HCT116 (cell line): Measurements from ENCODE around the gene CREBRF. TPM values are rescaled to one million over a fixed set of nuclear protein-coding genes. Genes with fewer than 3 reads are reported as not detected.

Source experiments
- ATAC-seq: fragments of 200-7000 bp; cut with Tn5 transposase; 2 replicates; pipeline ENCODE4 v1.9.1; 2020; ENCODE audit warnings: mild to moderate bottlenecking, moderate library complexity
- BruUV-seq: library from RNA; stranded (reverse); fragments of 400-500 nt; replicated peaks from 2 replicates; lab custom pipeline; 2021; lab: Mats Ljungman, UMichigan
- CTCF ChIA-PET: fragments of 300-600 bp; sonication (Branson Sonifier 250); formaldehyde crosslinking; loops from one replicate; lab custom pipeline; 2021; ENCODE audit warnings: antibody characterized with exemption; lab: Charles Lee
- POLR2A ChIA-PET: fragments of 300-600, 350-600 bp; sonication (Branson Sonifier 250); formaldehyde crosslinking; loops from one replicate; lab custom pipeline; 2021; ENCODE audit warnings: antibody characterized with exemption; lab: Charles Lee
- RAD21 ChIA-PET, 2 experiments: fragments of 300-600 bp; sonication (Branson Sonifier 250); formaldehyde crosslinking; loops; one replicate each; lab custom pipeline; 2023; ENCODE audit warnings: low total read pairs in 2 of 2; ENCODE audit not compliant: uncharacterized antibody in 2 of 2, unreplicated experiment in 2 of 2, low non-redundant PET in 1 of 2; lab: Charles Lee
- DNase-seq: peaks from one replicate; pipeline ENCODE4 v3.0.0-alpha.2; 2010; ENCODE audit warnings: low read depth, low spot score
- H2AFZ ChIP-seq: fragments of 200-600 bp; shearing (Covaris generic), sonication (generic); 2 replicates; pipeline ENCODE4 v1.6.1; 2017; ENCODE audit warnings: low read depth, mixed run types, mixed read lengths, antibody characterized with exemption, low read length; ENCODE audit not compliant: poor library complexity, severe bottlenecking
- H3K27ac ChIP-seq: 2 replicates; pipeline ENCODE4 v1.5.1; 2012; ENCODE audit warnings: low read depth, low read length
- H3K27me3 ChIP-seq: fragments of 200-600 bp; sonication (generic); 2 replicates; pipeline ENCODE4 v1.6.1; 2016; ENCODE audit warnings: mixed run types, low read length, mixed read lengths; ENCODE audit not compliant: insufficient read depth
- H3K36me3 ChIP-seq, 2 experiments: fragments of 200-500 bp in 1 of 2; fragments of 200-600 bp in 1 of 2; sonication (Bioruptor generic) in 1 of 2; sonication (generic) in 1 of 2; 2 replicates each; pipeline versions ENCODE4 v1.5.1 to v1.6.1; 2014 to 2016; ENCODE audit warnings: low read length in 2 of 2, inconsistent platforms in 1 of 2, mixed read lengths in 1 of 2, mixed run types in 1 of 2; ENCODE audit not compliant: insufficient read depth in 2 of 2, control insufficient read depth in 1 of 2
- H3K4me1 ChIP-seq, 2 experiments: fragments of 200-600 bp in 1 of 2; sonication (generic) in 1 of 2; 2 replicates each; pipeline versions ENCODE4 v1.5.1 to v1.6.1; 2012 to 2017; ENCODE audit warnings: low read length in 2 of 2, inconsistent platforms in 1 of 2, mild to moderate bottlenecking in 1 of 2, mixed read lengths in 1 of 2, mixed run types in 1 of 2, moderate library complexity in 1 of 2; ENCODE audit not compliant: insufficient read depth in 2 of 2, control insufficient read depth in 1 of 2
- H3K4me2 ChIP-seq: fragments of 200-600 bp; sonication (generic); 2 replicates; pipeline ENCODE4 v1.6.1; 2017; ENCODE audit warnings: mixed run types, low read length, mixed read lengths
- H3K4me3 ChIP-seq, 2 experiments: fragments of 200-600 bp in 1 of 2; sonication (generic) in 1 of 2; replicated peaks in 1 of 2; 2 replicates each; pipeline ENCODE4 v1.5.1; 2011 to 2016; ENCODE audit warnings: low read length in 2 of 2, control low read depth in 1 of 2, low read depth in 1 of 2, mild to moderate bottlenecking in 1 of 2, mixed read lengths in 1 of 2, mixed run types in 1 of 2
- H3K79me2 ChIP-seq: fragments of 200-600 bp; sonication (generic); 2 replicates; pipeline ENCODE4 v1.6.1; 2017; ENCODE audit warnings: mild to moderate bottlenecking, mixed run types, low read length, moderate library complexity, mixed read lengths; ENCODE audit not compliant: insufficient read depth
- H3K9ac ChIP-seq: fragments of 200-600 bp; sonication (generic); 2 replicates; pipeline ENCODE4 v1.6.1; 2016; ENCODE audit warnings: low read length, mixed read lengths
- H3K9me2 ChIP-seq: fragments of 200-600 bp; sonication (generic), shearing (Covaris generic); 2 replicates; pipeline ENCODE4 v1.6.1; 2017; ENCODE audit warnings: mixed run types, mild to moderate bottlenecking, moderate library complexity; ENCODE audit not compliant: insufficient read depth
- H3K9me3 ChIP-seq, 2 experiments: fragments of 200-500 bp in 1 of 2; fragments of 200-600 bp in 1 of 2; sonication (Bioruptor generic) in 1 of 2; sonication (generic) in 1 of 2; 2 replicates each; pipeline ENCODE4 v1.6.1; 2014 to 2017; ENCODE audit warnings: low read length in 2 of 2, mixed read lengths in 2 of 2, inconsistent platforms in 1 of 2, low read depth in 1 of 2, mild to moderate bottlenecking in 1 of 2, mixed run types in 1 of 2, moderate library complexity in 1 of 2; ENCODE audit not compliant: control insufficient read depth in 1 of 2, insufficient read depth in 1 of 2
- H4K20me1 ChIP-seq: fragments of 200-600 bp; sonication (generic), shearing (Covaris generic); 2 replicates; pipeline ENCODE4 v1.6.1; 2017; ENCODE audit warnings: mixed run types, mild to moderate bottlenecking, moderate library complexity; ENCODE audit not compliant: insufficient read depth
- CEBPB ChIP-seq: IDR thresholded peaks from 2 replicates; pipeline ENCODE4 v1.6.1; 2012; ENCODE audit warnings: low read depth
- ELF1 ChIP-seq: IDR thresholded peaks from 2 replicates; pipeline ENCODE4 v1.6.1; 2012; ENCODE audit warnings: low read depth, borderline replicate concordance
- EZH2 ChIP-seq: fragments of 200-600 bp; sonication (generic); IDR thresholded peaks from 2 replicates; pipeline ENCODE4 v1.6.1; 2017; ENCODE audit warnings: antibody characterized with exemption, mixed run types
- FOSL1 ChIP-seq: IDR thresholded peaks from 2 replicates; pipeline ENCODE4 v1.6.1; 2012; ENCODE audit warnings: low read depth
- JUND ChIP-seq: IDR thresholded peaks from 2 replicates; pipeline ENCODE4 v1.6.1; 2012
- POLR2AphosphoS5 ChIP-seq: IDR thresholded peaks from 2 replicates; pipeline ENCODE4 v1.6.1; 2011; ENCODE audit warnings: mild to moderate bottlenecking, low read depth, low read length, moderate library complexity
- RAD21 ChIP-seq: IDR thresholded peaks from 2 replicates; pipeline ENCODE4 v1.6.1; 2012; ENCODE audit warnings: low read depth, mild to moderate bottlenecking
- SP1 ChIP-seq: IDR thresholded peaks from 2 replicates; pipeline ENCODE4 v1.6.1; 2012; ENCODE audit warnings: low read depth
- SRF ChIP-seq: IDR thresholded peaks from 2 replicates; pipeline ENCODE4 v1.6.1; 2012; ENCODE audit warnings: low read depth
- TCF7L2 ChIP-seq: IDR thresholded peaks from 2 replicates; pipeline ENCODE4 v1.7.0; 2011; ENCODE audit warnings: borderline replicate concordance, inconsistent platforms; ENCODE audit not compliant: insufficient read depth, insufficient read length; ENCODE audit errors: extremely low read depth
- ZNF274 ChIP-seq: fragments of 200-500 bp; sonication (Bioruptor generic); IDR thresholded peaks from 2 replicates; pipeline ENCODE4 v1.6.1; 2014; ENCODE audit warnings: mild to moderate bottlenecking, low read depth, low read length, inconsistent platforms
- intact Hi-C: fragments of 100-400 bp; cut with micrococcal nuclease; formaldehyde crosslinking; loops from 2 replicates; pipeline ENCODE4 v1.10.0; 2022
- total RNA-seq: library from RNA; stranded (reverse); gene quantifications from one replicate; pipeline ENCODE4 v1.2.1, GENCODE V29; 2021; ENCODE audit not compliant: unreplicated experiment
- TF ChIP-seq, protein P1 (sequence below): IDR thresholded peaks from 2 replicates; pipeline ENCODE4 v1.6.1; 2012
- TF ChIP-seq, protein P2 (sequence below): IDR thresholded peaks from 2 replicates; pipeline ENCODE4 v1.6.1; 2011; ENCODE audit warnings: mild to moderate bottlenecking, low read length, moderate library complexity; ENCODE audit not compliant: insufficient replicate concordance; ENCODE audit errors: extremely low read depth

The CREBRF gene
- total RNA-seq, 1 experiment from 2014 or later, result 7.7 TPM

DNA sequence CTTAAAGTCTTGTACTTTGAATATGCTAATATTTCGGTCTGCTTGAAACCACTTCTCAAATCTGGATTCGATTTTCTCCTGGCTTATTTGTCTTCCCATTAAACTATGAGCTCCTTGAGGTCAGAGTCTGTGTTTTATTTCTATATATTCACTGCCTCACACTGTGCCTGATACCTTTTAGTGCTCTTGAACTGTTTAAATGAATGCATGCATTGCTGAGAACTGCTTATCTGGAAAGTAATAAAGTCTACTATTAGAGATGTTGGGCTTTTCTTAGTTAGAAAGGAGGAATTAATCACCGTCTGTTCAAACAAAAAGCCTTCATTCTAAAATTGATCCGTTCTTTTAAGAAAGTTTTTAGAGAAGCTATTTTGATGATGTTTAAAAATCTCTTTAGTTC, 6.0 kb downstream of the CREBRF start:
- intact Hi-C loops, result no loop called here
- no peak overlapping the region for H3K9ac ChIP-seq
- no peaks in the 10 kb centered on the region for H3K9me2 ChIP-seq
- no peaks in the 10 kb centered on the region for H3K79me2 ChIP-seq
- no peak overlapping the region for H3K27ac ChIP-seq
- H3K4me1 ChIP-seq, result peaks cover 2 to 6% of the 10 kb centered on the region in 2 experiments; a peak in 2 of 4 replicates
- TF ChIP-seq SRF, result no peak
- TF ChIP-seq ELF1, result no peak
- no peak for TF ChIP-seq FOSL1
- TF ChIP-seq TCF7L2, result no peak
- no peak for TF ChIP-seq RAD21
- TF ChIP-seq EZH2, result no peak
- TF ChIP-seq, protein P1, sequence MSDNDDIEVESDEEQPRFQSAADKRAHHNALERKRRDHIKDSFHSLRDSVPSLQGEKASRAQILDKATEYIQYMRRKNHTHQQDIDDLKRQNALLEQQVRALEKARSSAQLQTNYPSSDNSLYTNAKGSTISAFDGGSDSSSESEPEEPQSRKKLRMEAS, result no peak
- TF ChIP-seq JUND, result no peak
- TF ChIP-seq ZNF274, result no peak
- no peak for TF ChIP-seq SP1
- TF ChIP-seq, protein P2, sequence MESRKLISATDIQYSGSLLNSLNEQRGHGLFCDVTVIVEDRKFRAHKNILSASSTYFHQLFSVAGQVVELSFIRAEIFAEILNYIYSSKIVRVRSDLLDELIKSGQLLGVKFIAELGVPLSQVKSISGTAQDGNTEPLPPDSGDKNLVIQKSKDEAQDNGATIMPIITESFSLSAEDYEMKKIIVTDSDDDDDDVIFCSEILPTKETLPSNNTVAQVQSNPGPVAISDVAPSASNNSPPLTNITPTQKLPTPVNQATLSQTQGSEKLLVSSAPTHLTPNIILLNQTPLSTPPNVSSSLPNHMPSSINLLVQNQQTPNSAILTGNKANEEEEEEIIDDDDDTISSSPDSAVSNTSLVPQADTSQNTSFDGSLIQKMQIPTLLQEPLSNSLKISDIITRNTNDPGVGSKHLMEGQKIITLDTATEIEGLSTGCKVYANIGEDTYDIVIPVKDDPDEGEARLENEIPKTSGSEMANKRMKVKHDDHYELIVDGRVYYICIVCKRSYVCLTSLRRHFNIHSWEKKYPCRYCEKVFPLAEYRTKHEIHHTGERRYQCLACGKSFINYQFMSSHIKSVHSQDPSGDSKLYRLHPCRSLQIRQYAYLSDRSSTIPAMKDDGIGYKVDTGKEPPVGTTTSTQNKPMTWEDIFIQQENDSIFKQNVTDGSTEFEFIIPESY, result no peak
- no peak for TF ChIP-seq POLR2AphosphoS5
- TF ChIP-seq CEBPB, result no peak
- no peaks in the 10 kb centered on the region for H3K9me3 ChIP-seq
- H3K4me3 ChIP-seq, result no peak overlapping the region
- CTCF ChIA-PET, result no interaction called here
- RAD21 ChIA-PET, result no interaction called here
- H3K27me3 ChIP-seq, result no peaks in the 10 kb centered on the region
- POLR2A ChIA-PET, result no interaction called here
- H2AFZ ChIP-seq, result no peak overlapping the region
- ATAC-seq (no peak), DNase-seq (no peak)
- BruUV-seq, result no TSS peak
- H3K36me3 ChIP-seq, result no peaks in the 10 kb centered on the region
- H4K20me1 ChIP-seq, result no peaks in the 10 kb centered on the region
- H3K4me2 ChIP-seq, result no peak overlapping the region
